ENCODE data around the gene SLC25A28.
"Not testable (repeated sequence)": the region's sequence is repeated elsewhere in the genome, so short reads cannot be mapped to it uniquely, and the experiment has no call there.

The SLC25A28 gene

DNA sequence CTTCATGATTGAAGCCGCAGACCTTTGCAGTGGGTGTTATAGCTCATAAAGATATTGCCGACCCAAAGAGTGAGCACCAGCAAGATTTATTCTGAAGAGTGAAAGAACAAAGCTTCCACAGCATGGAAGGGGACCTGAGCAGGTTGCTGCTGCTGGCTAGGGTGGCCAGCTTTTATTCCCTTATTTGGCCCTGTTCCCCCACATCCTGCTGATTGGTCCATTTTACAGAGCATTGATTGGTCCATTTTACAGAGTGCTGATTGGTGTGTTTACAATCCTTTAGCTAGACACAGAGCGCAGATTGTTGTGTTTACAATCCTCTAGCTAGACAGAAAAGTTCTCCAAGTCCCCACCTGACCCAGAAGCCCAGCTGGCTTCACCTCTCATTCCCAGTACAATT lies 4.9 kb upstream of the SLC25A28 start:
- DNase-seq: not testable (repeated sequence)

DNA sequence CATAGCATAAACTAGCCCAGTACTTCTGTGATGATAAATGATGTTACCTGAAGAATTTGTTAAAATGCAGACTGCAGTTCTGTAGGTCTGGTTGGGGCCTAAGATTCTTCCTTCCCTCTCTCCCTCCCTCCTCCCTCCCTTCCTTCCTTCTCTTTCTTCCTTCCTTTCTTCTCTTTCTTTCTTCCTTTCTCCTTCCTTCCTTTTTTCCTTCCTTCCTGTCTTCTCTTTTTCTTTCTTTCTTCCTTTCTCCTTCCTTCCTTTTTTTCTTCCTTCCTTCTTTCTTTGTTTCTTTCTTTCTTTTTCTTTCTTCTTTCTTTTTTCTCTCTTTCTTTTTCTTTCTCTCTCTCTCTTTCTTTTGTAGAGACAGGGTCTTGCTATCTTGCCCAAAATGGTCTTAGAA lies 3.7 kb upstream of the SLC25A28 start:
- DNase-seq: no peak

DNA sequence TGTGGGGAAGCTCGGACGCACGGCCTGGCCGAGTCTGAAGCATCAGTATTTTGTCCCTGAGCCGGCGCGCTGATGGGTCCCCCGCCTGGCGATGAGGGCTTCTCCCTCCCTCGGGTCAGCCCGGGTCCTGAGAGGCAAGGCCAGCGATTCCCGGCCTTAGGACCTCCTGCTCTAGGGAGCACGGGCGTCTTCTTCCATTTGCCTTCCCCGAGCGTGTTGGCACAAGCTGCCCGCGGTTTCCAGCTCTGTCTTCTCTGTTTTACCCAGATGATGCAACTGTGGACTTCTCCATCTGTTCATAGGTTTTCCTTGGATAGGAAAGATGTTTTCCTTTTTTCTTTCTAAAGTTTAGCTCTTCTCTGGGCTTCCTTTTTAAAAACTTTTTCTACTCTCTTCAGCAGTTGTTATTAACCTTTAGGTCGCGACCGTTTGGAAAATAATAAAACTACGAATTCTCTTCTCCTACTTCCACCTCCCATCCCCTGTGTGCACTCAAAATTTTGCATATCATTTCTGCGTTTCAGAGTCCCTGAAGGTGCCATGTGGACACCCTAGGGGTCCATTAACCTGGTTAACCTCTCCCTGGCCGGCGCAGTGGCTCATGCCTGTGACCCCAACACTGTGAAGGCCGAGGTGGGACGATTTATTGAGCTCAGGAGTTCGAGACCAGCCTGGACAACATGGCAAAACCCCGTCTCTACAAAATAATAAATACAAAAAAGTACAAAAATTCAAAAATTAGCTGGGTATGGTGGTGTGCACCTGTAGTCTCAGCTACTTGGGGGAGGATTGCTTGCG lies 1.4 kb upstream of the SLC25A28 start:
- DNase-seq: no peak

DNA sequence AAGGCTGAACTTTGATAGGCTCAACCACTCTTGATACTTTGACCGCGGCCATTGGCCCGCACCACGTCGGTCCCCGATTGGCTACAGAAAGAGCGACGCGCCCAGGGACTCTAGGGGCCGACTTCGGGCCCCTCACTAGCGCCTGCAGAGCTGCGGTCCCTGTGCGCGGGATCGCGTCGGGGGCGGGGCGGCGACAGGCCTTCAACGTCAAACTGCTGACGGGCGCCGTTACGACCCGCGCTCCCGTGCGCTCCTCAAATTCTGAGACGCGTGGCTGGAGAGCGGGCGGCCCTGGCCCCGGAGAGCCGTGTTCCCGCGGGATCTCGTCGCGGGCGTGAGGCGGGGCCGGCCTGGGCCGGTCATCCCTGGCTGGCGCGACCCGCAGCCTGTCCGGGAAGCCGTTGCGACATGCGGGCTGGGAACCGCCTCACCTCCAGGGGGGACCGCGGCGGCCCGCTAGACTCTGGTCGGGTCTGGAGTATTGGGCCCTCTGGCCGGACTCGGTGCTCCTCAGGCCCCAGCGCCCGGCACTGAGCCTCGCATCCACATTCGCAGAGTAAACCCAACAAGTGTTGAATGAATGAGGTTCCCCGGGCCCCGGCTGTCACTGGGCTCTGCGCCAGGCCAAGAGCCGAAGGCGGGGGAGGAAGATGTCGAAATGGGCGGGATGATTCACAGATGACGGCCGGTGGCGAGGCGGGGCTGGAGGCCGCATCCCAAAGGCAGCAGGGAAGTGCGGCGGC lies 643 bp upstream of the SLC25A28 start:
- DNase-seq: peak; percentile 85

DNA sequence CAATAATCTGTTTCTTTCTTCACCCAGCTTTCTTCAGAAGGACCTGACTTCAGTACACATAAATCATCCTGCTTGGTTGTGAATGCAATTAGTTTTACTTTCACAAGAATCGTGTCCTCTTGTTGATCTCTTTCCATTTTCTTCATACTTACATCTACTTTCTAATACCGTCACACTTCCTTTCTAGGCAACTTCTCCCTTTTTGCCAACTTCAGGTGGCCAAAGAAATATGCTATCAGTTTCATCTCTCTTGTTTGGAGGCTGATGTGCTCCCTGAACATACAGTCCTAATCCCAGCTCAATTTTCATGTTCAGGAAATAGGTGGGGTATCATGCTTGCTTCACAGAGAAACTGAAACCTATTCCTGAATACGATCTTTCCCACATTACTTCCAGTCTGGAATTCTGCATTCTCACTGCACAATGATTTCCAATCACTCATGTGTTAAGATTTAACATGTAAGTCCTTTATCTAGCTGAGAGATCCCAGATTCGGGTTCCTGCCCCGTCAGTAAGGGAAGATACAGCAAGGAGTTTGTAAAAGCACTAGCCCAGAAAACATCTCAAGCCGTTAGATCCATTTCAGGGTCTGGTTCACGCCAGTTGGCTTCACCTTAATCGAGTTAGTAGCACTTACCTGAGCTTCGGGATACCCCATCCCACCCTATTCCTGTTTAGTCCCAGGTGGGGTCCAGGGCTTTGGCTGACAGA lies 994 bp downstream of the SLC25A28 start:
- DNase-seq: peak; percentile 9

DNA sequence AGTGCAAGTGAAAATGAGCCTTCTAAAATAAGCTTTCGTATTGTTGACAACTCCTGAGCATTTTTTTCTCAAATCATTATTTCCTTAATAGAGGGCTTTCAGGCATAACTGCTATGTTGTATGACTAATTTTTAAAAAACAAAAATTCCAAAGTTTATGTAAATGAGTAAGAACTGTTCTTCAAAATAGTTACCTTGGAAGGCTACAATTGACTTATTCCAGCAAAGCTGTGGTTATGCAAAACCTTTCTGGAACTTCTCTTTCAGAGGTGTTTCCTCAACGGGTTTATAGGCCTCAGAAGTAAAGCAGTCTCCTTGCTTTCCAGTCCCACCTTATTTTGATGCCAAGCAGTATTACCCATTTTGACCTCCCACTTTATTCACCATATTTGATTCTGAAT lies 2.5 kb downstream of the SLC25A28 start:
- DNase-seq: no peak

DNA sequence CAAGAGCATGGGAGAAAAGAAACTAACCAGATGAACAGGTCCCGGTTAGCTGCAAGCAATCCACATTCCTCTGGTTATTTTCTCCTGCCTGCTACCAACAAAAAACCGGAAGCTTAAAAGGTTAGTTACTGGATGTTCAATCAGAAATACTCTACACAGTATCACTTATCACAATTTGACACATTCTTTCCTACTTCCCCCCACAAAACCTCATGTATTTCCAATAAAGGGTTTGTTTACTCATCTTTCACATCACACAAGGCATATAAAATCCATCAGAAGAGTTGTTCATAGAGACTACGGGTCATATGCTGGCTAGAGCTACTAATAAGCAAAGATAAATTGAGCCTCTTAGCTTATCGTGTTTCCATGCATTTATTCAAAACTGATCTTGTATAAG lies 4.8 kb downstream of the SLC25A28 start:
- no peak for DNase-seq

DNA sequence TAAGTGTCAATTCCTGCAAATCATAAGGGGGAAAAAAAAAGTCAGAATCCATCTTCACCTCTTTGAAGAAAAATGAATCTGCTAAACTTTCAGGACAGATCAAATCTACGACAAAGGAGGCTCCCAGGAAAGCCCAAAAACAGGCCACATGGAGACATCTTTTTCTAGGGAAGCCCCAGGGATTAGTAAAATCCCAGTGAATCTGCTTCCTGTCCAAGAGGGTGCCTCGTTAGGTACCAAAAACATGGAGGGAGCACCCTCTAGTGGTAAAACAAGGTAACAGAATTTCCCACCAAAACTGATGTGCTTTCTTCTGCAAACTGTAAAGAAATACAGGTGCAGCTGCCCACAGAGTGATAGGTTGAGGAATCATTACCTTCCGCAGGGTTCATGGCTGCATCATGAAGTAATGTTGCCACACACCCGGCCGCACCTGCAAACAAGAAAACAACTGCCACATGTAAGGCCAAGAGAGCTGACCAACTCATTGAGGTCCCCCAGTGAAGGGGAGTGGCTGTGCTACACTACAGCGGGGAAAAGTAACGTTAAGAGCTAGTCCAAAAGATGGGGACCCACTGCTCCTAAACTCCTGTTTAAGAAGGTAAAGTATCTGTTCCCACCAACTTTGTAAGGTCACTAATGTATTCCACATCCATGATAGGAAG lies 7.9 kb downstream of the SLC25A28 start:
- DNase-seq: peak; percentile 56

DNA sequence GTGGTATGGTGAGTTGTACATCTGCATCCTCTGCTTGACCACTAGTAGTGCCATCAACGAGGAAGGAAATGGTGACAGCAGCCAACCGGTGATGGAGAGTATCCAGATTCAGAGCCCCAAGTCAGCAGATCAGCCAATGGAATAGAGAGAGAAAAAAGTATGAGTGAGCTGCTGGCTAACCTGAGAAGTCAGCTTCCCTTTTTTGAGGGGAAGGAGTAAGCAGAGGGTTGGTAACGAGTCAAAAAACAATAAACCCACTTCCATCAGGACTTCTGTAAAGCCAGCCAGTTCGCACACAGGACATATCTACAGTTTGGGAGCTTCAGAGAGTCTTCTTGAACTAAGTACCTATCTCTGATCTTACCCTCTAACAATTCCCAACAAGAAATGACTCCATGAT lies 8.9 kb downstream of the SLC25A28 start:
- DNase-seq: no peak

DNA sequence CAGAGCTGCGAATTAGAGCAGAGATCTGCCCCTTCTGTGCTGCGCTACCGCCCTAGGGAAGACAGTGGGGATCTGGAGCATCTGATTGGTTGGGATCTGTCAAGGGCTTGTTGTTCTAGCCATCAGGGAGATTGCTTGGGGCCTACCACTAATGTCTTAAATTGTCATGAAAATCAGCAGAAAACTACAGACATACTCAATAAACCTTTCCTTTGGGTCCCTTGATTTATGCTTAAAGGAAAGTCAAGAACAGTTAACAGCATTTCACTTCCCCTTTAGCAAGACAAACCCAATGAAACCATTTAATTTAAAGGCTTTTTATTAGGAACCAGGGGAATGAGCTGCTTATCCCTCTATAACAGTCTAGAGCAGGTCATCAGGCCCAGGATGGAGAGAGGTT lies 10.0 kb downstream of the SLC25A28 start:
- DNase-seq: no peak

DNA sequence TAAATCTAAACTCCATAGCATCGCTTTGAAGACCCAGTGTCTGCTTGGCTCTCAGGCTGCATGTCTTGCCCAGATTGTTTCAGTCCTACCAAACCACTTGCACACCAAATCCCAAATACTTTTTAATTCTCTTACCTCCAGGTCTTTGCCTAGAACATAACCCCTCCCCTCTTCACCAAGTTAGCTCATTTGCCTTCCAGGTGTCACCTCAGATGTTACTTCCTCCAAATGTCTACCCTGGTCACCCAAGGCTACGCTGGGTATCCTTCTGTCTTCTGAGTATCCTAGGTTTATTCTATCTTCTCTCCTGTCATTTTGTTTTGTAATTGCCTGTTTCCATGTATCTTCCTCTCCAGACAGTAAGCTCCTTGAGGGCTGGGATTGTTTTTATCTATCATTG lies 11.1 kb downstream of the SLC25A28 start:
- no peak for DNase-seq

DNA sequence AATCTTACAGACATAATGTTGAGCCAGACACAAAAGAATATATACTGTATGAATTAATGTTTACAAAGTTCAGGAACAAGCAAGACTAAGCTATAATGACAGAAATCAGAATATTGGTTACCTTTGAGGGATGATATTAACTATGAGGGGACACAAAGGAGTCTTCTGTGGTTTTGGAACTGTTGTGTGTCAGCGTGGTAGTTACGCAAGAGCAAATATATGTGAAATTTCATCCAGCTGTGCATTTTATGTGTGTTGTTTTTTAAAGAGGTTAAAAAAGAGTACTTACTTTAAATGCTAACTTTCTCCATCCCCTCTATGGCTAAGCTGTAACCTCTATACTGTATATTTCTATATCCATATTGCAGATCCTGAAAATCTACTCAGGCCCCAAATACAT lies 14.9 kb downstream of the SLC25A28 start:
- DNase-seq: no peak

DNA sequence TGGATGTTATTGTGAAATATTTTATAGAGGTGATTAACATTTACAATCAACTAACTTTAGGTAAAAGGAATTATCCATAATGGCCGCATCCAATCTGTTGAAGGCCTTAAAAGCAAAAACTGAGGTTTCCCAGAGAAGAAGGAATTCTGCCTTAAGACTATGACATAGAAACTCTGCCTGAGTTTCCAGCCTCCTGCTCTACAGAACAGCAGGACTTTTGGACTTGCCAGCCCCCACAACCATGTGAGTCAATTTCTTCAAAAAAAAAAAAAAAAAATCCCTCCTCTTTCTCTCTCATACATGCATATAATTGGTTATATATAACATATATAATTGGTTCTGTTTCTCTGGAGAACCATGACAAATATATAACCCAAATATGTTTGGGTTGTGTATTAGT lies 15.4 kb downstream of the SLC25A28 start:
- DNase-seq: no peak

DNA sequence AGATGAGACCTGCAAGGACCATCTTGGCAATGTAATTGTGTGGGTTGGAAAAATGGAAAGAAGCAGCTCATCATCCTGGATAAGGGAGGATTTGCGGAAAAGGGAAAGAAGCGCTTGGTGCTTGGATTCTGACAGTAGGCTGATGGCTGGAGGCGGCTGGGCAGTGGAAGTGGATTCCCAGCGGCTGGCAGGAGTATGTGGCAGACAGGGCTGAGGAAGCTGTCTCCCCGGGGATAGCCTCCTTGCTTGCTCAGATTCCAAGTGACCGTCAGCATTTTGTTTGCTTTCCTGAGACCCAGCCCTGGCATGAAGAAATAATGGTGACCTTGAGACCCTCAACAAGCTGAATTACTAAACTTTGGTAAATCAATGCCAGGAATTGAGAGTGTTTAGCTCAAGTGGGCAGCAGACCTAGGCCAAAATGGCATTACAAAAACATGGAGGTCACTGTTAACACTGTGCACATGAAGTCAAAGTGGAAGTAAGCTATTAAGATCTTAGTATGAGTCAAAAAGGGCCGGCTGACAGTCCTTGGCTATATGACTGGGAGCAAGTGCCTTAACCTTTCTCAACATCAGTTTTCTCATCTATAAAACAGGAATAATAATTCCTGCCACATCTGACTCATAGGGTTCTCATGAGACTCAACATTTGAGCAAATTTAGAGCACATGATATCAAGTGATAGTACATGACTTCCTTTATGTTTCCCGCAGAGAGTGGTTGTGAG lies 21.3 kb downstream of the SLC25A28 start:
- no peak for DNase-seq

DNA sequence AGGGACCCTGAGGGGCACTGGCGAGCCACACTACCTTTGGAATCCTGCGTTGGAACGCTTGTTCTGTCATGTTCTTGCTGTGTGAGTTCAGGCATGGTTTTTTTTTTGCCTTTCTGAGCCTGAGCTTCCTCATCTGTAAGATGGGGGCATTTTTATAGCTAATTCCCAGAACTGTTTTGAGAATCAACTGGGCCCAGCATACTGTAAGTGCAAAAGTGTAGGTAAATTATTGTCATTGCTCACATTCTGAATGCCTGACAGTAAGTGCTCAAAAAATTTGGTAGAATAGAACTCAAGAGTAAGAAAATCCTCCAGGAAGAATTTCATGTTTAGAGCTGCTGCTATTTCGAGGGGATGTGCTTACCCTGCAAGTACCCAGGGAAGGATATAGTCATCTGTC lies 22.2 kb downstream of the SLC25A28 start:
- DNase-seq: no peak

DNA sequence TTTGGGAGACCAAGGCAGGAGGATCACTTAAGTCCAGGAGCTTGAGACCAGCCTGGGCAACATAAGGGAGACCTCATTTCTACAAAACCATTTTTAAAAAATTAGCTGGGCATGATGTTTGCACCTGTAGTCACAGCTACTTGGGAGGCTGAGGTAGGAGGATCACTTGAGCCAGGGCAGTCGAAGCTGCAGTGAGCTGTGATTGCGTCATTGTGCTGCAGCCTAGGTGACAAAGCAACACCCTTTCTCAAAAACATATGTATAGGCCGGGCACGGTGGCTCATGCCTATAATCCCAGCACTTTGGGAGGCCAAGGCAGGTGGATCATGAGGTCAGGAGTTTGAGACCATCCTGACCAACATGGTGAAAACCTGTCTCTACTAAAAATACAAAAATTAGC lies 23.5 kb downstream of the SLC25A28 start:
- not testable (repeated sequence) for DNase-seq

DNA sequence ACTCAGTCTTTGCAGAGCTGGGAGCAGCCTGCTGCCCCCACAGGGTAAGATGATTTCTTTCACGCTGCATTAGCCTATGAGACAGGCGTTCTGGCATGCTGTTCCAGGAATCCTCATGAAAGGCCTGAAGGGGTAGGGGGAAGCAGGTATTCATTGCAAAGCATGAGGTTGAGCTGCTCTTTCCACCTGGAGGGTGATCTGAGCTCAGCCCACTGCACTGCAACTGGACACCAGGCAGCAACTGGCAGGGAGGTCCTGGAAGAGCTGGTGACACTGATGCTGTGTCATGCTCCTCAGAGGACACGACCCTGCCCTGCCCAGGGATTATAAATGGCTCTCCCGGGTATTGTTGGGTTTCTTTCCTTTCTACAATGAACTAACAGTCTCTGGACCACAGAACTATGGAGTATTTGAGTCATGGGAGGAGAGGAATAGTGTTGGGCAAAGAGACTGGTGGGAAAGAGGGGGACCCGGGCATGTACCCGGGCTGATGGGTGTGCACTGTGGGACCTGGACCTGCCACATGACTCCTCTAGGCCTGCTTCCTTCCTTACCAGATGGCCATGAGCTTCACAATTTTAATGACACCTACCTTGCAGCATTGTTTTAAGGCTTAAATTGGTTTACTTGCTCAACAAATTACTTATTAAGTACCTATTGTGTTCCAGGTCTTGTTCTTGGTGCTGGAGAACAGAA lies 24.3 kb downstream of the SLC25A28 start:
- no peak for DNase-seq

DNA sequence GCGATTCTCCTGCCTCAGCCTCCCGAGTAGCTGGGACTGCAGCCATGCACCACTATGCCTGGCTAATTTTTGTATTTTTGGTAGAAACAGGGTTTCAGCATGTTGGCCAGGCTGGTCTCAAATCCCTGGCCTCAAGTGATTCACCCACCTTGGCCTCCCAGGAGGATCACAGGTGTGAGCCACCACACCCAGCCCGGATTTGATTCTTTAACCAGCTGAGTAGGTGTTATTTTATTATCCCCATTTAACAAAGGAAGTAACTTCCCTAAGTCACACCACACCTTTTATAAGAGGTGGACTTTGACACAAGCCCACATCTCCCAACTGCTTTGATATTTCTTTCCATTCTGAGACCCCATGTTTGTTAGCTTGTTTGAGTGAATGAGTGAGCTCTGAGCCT lies 25.0 kb downstream of the SLC25A28 start:
- no peak for DNase-seq

DNA sequence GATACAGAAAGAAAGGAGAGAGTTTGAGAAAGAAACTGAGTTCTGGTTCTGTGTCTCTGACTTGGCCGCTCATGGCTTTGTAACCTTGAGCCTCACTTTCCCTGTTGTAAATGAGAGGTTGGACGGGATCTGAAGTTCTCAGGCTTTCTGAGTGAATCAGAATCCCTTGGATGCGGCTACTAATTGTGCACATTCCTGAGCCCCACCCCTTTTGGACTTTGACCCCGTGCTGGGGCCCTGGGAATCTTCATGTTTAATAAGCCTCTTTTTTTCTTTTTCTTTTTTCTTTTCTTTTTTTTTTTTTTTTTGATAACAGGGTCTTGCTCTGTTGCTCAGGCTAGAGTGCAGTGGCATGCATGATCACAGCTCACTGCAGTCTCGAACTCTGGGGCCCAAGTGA lies 26.9 kb downstream of the SLC25A28 start:
- DNase-seq: no peak

DNA sequence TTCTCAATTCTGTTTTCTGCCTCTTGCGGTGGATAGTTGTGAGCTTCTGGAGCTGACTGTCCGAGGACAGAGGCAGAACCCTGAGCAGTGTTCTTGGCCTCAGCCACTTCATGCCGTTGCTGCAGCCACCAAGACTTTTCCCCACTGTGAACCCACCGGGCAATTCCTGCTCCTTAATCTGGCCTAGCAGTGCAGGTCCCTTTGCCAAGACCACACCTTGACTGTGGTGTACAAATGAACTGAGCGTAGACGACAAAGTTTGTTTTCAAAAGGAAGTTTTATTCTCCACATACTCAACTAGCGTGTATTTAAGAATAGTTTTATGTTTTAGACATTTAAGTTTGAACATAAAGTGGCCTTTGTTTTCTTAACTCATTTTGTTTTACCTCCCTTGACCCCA lies 29.4 kb downstream of the SLC25A28 start:
- no peak for DNase-seq

DNA sequence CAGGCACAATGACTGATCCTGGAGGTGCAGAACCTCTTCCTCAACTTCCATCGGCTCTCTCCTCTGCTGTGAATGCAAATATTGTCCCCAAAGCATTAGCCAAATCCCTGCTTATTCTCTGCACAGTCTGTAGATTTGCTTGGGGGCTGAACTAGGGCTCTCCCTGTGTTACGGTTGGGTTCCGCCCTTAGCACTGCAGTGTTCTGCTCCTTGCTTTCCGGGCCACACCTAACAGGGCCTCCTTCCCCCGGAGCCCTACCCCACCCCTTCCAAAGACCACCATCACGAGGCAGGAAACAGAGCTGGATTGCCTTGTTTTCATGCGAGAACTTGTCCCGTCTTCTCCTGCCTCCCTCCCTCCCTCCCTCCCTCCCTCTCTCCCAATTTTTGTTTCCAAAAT lies 36.6 kb downstream of the SLC25A28 start:
- no peak for DNase-seq

DNA sequence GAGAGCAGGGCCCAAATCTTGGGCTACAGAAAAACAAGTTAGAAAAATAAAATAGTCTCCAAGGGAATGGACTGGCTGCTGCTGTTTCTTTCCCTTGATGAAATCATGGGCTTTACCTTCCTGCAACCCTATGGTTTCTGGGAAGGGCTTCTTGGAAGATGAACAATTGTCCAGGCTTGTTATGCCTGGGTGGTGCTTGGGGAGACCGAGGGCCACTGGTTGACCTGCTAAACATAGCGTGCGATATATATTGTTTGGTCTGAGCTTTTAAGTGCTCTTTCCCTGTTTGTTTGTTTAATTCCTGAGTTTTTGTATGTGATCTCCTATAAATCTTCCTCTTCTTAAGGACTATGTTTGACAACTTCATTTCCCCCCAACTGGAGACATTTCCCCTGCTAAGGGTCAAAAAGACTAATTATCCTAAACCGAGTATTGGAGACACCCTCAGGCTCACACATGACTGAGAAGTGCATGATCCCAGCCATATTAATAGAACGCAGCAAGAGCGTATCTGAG lies 37.9 kb downstream of the SLC25A28 start:
- no peak for DNase-seq
